Fibroblast of mammary gland (primary cell): ENCODE measurements around the gene ZNF184.

ENCODE experiments used
- DNase-seq: peaks from one replicate; pipeline ENCODE4 v3.0.0-alpha.2; 2010; ENCODE audit warnings: low read depth
- H3K4me3 ChIP-seq: 2 replicates; pipeline ENCODE4 v1.5.1; 2011; ENCODE audit warnings: low read depth, mild to moderate bottlenecking, low read length, moderate library complexity; ENCODE audit not compliant: control insufficient read depth
- CTCF ChIP-seq: conservative IDR thresholded peaks from 2 replicates; pipeline ENCODE4 v1.5.1; 2011; ENCODE audit warnings: low read depth, low read length, inconsistent platforms; ENCODE audit not compliant: control insufficient read depth, insufficient read depth

Gene ZNF184

GRCh38 chr6:27472617-27473400, at the start of gene ZNF184:
ZNF184 (minus strand) TSS chr6:27473105; CDS start chr6:27472294, 811 bp downstream.
- DNase-seq = peak; percentile 97
- H3K4me3 ChIP-seq = peak within 1 kb of the TSS; percentile 82

GRCh38 chr6:27518881-27519795, 46.2 kb upstream of the ZNF184 start:
- peak overlapping the region; percentile 80 for H3K4me3 ChIP-seq
- peak; percentile 85 for TF ChIP-seq CTCF
- DNase-seq = peak; percentile 92

More at GRCh38 chr6:27472617-27473400, at the start of gene ZNF184:
- TF ChIP-seq CTCF = no peak

- DNase-seq = no peak
- TF ChIP-seq CTCF = no peak
- H3K4me3 ChIP-seq = peak overlapping the region; percentile 80
These were observed 45.3 kb upstream of the ZNF184 start for GRCh38 chr6:27517928-27518787.

GRCh38 chr6:27517238-27517637, 44.3 kb upstream of the ZNF184 start:
- H3K4me3 ChIP-seq = no peak overlapping the region
- no peak for DNase-seq
- TF ChIP-seq CTCF = no peak

- TF ChIP-seq CTCF = no peak
- H3K4me3 ChIP-seq = no peak overlapping the region
- no peak for DNase-seq
These were observed 42.1 kb upstream of the ZNF184 start for GRCh38 chr6:27514906-27515495.

- no peak overlapping the region for H3K4me3 ChIP-seq
- DNase-seq = no peak
- TF ChIP-seq CTCF = no peak
These were observed 39.6 kb upstream of the ZNF184 start for GRCh38 chr6:27512525-27512924.
